Astrocyte (in vitro differentiated cells and primary cell): Measurements from ENCODE around the gene LSM5. TPM values are rescaled to one million over a fixed set of nuclear protein-coding genes. Genes with fewer than 3 reads are reported as not detected.

Experiments used
- DNase-seq: peaks from one replicate; pipeline ENCODE4 v3.0.0-alpha.2; 2010; ENCODE audit warnings: low read depth
- FAIRE-seq: peaks from 2 replicates; lab custom pipeline; 2011; peaks lifted over from hg19 to GRCh38; lab: Jason Lieb, UNC
- H2AFZ ChIP-seq: 2 replicates; pipeline ENCODE4 v1.6.0; 2012; ENCODE audit warnings: low read depth, low read length, inconsistent platforms
- H3K27ac ChIP-seq: 2 replicates; pipeline ENCODE4 v1.5.1; 2011; ENCODE audit warnings: low read depth, low read length, inconsistent platforms
- H3K27me3 ChIP-seq: 2 replicates; pipeline ENCODE4 v1.6.0; 2011; ENCODE audit warnings: low read length, inconsistent platforms; ENCODE audit not compliant: insufficient read depth
- H3K36me3 ChIP-seq: 2 replicates; pipeline ENCODE4 v1.5.1; 2011; ENCODE audit warnings: low read length, inconsistent platforms; ENCODE audit not compliant: insufficient read depth
- H3K4me1 ChIP-seq: 2 replicates; pipeline ENCODE4 v1.5.1; 2011; ENCODE audit warnings: low read length, inconsistent platforms; ENCODE audit not compliant: insufficient read depth
- H3K4me2 ChIP-seq: 2 replicates; pipeline ENCODE4 v1.6.0; 2012; ENCODE audit warnings: low read length, inconsistent platforms
- H3K4me3 ChIP-seq: 2 replicates; pipeline ENCODE4 v1.5.1; 2011; ENCODE audit warnings: low read depth, mild to moderate bottlenecking, low read length, inconsistent platforms; ENCODE audit not compliant: insufficient read depth
- H3K79me2 ChIP-seq: 2 replicates; pipeline ENCODE4 v1.6.0; 2012; ENCODE audit warnings: mild to moderate bottlenecking, low read length, inconsistent platforms; ENCODE audit not compliant: insufficient read depth
- H3K9ac ChIP-seq: 2 replicates; pipeline ENCODE4 v1.6.0; 2012; ENCODE audit warnings: mild to moderate bottlenecking, low read length, inconsistent platforms
- H3K9me3 ChIP-seq: 2 replicates; pipeline ENCODE4 v1.5.1; 2012; ENCODE audit warnings: low read depth, mild to moderate bottlenecking, low read length, inconsistent platforms; ENCODE audit not compliant: insufficient read depth
- H4K20me1 ChIP-seq: 2 replicates; pipeline ENCODE4 v1.6.0; 2012; ENCODE audit warnings: low read length, inconsistent platforms; ENCODE audit not compliant: insufficient read depth
- H3K27ac Mint-ChIP-seq: one replicate; pipeline ENCODE4 v1.8.0; 2021; ENCODE audit warnings: mild to moderate bottlenecking, mixed read lengths; ENCODE audit not compliant: unreplicated experiment
- H3K27me3 Mint-ChIP-seq: one replicate; pipeline ENCODE4 v1.8.0; 2021; ENCODE audit warnings: low read depth, mixed read lengths; ENCODE audit not compliant: unreplicated experiment
- H3K36me3 Mint-ChIP-seq: one replicate; pipeline ENCODE4 v1.8.0; 2021; ENCODE audit warnings: low read depth, mixed read lengths; ENCODE audit not compliant: unreplicated experiment
- H3K4me1 Mint-ChIP-seq: one replicate; pipeline ENCODE4 v1.8.0; 2021; ENCODE audit warnings: low read depth, mixed read lengths; ENCODE audit not compliant: unreplicated experiment
- H3K4me3 Mint-ChIP-seq: one replicate; pipeline ENCODE4 v1.8.0; 2021; ENCODE audit warnings: mild to moderate bottlenecking, moderate library complexity, mixed read lengths; ENCODE audit not compliant: unreplicated experiment
- H3K9me3 Mint-ChIP-seq: one replicate; pipeline ENCODE4 v1.8.0; 2021; ENCODE audit warnings: mild to moderate bottlenecking, mixed read lengths; ENCODE audit not compliant: unreplicated experiment
- CTCF ChIP-seq: IDR thresholded peaks from 2 replicates; pipeline ENCODE4 v1.5.1; 2011; ENCODE audit warnings: low read depth, mild to moderate bottlenecking, inconsistent platforms, low read length, moderate library complexity; ENCODE audit not compliant: insufficient read depth
- EZH2 ChIP-seq: IDR thresholded peaks from 2 replicates; pipeline ENCODE4 v1.6.1; 2012; ENCODE audit warnings: mild to moderate bottlenecking, low read length, inconsistent platforms; ENCODE audit not compliant: insufficient read depth
- total RNA-seq: library from RNA; stranded (reverse); gene quantifications from 2 replicates; pipeline ENCODE4 v1.2.1, GENCODE V29; 2021

Gene LSM5
- total RNA-seq, 1 donor from 2014 or later, result 36.2 TPM

GRCh38 chr7:32531402-32531801 is 41.2 kb upstream of the LSM5 start:
- H3K9me3 ChIP-seq, result no peaks in the 10 kb centered on the region
- peaks cover under 1% of the 10 kb centered on the region for H3K4me1 ChIP-seq
- DNase-seq (no peak), FAIRE-seq (no peak)
- no peak overlapping the region for H3K9ac ChIP-seq
- Mint-ChIP-seq H3K9me3 (no peaks in the 10 kb centered on the region), H3K27ac (no peak overlapping the region), H3K36me3 (peaks cover 2% of the 10 kb centered on the region), H3K4me1 (peaks cover 4% of the 10 kb centered on the region), H3K4me3 (no peak overlapping the region), H3K27me3 (no peaks in the 10 kb centered on the region)
- no peak overlapping the region for H3K4me3 ChIP-seq
- peaks cover 70% of the 10 kb centered on the region for H4K20me1 ChIP-seq
- H3K36me3 ChIP-seq, result peaks cover 2% of the 10 kb centered on the region
- no peak overlapping the region for H3K4me2 ChIP-seq
- H2AFZ ChIP-seq, result no peak overlapping the region
- H3K27me3 ChIP-seq, result no peaks in the 10 kb centered on the region
- H3K27ac ChIP-seq, result no peak overlapping the region
- TF ChIP-seq CTCF, result no peak
- no peak for TF ChIP-seq EZH2
- peaks cover 83% of the 10 kb centered on the region for H3K79me2 ChIP-seq

- no peak overlapping the region for H3K4me2 ChIP-seq
- no peaks in the 10 kb centered on the region for H3K4me1 Mint-ChIP-seq
- H4K20me1 ChIP-seq, result peaks cover 59% of the 10 kb centered on the region
- TF ChIP-seq EZH2 (no peak), CTCF (no peak)
- H3K27ac ChIP-seq, result no peak overlapping the region
- no peak overlapping the region for H2AFZ ChIP-seq
- no peak for DNase-seq
- H3K27me3 ChIP-seq, result no peaks in the 10 kb centered on the region
- H3K36me3 ChIP-seq, result no peaks in the 10 kb centered on the region
- no peak overlapping the region for H3K27ac Mint-ChIP-seq
- peaks cover 6% of the 10 kb centered on the region for H3K9me3 Mint-ChIP-seq
- H3K79me2 ChIP-seq, result peaks cover 87% of the 10 kb centered on the region
- H3K4me1 ChIP-seq, result no peaks in the 10 kb centered on the region
- no peak for FAIRE-seq
- H3K9me3 ChIP-seq, result no peaks in the 10 kb centered on the region
- no peaks in the 10 kb centered on the region for H3K27me3 Mint-ChIP-seq
- no peak overlapping the region for H3K4me3 Mint-ChIP-seq
- peaks cover 19% of the 10 kb centered on the region for H3K36me3 Mint-ChIP-seq
- no peak overlapping the region for H3K9ac ChIP-seq
- H3K4me3 ChIP-seq, result no peak overlapping the region
These were observed 35.7 kb upstream of the LSM5 start for GRCh38 chr7:32525839-32526238.

- Histone ChIP-seq H3K36me3 (no peaks in the 10 kb centered on the region), H3K4me1 (no peaks in the 10 kb centered on the region), H2AFZ (no peak overlapping the region), H3K4me2 (no peak overlapping the region), H3K79me2 (peaks cover 91% of the 10 kb centered on the region), H3K9me3 (peaks cover 5% of the 10 kb centered on the region), H3K4me3 (no peak overlapping the region), H4K20me1 (peaks cover 59% of the 10 kb centered on the region), H3K9ac (no peak overlapping the region), H3K27ac (no peak overlapping the region), H3K27me3 (no peaks in the 10 kb centered on the region)
- FAIRE-seq (no peak), DNase-seq (no peak)
- TF ChIP-seq EZH2, result no peak
- TF ChIP-seq CTCF, result no peak
- Mint-ChIP-seq H3K27me3 (no peaks in the 10 kb centered on the region), H3K9me3 (peaks cover 11% of the 10 kb centered on the region), H3K36me3 (peaks cover 25% of the 10 kb centered on the region), H3K27ac (no peak overlapping the region), H3K4me1 (no peaks in the 10 kb centered on the region), H3K4me3 (no peak overlapping the region)
These were observed 34.5 kb upstream of the LSM5 start for GRCh38 chr7:32524631-32525030.
